B cell (primary cell): ENCODE data around the gene TMEM52. TPM values are rescaled to one million over a fixed set of nuclear protein-coding genes. Genes with fewer than 3 reads are reported as not detected.

Experiments used
- ATAC-seq: fragments of 200-7000 bp; cut with Tn5 transposase; one replicate; pipeline ENCODE4 v1.10.0; 2021; ENCODE audit warnings: low read depth, mild to moderate bottlenecking, moderate number of reproducible peaks, moderate library complexity
- CTCF ChIA-PET: fragments of 350-600 bp; sonication (Branson Sonifier 250); formaldehyde crosslinking; loops from one replicate; lab custom pipeline; 2021; ENCODE audit warnings: antibody characterized with exemption, inconsistent platforms; lab: Charles Lee
- POLR2A ChIA-PET: fragments of 350-600 bp; sonication (Branson Sonifier 250); formaldehyde crosslinking; loops from one replicate; lab custom pipeline; 2021; ENCODE audit warnings: antibody characterized with exemption; lab: Charles Lee
- DNase-seq: peaks from one replicate; pipeline ENCODE4 v3.0.0; 2013
- H2AFZ ChIP-seq: 2 replicates; pipeline ENCODE4 v1.6.1; 2012; ENCODE audit warnings: mild to moderate bottlenecking, low read depth, low read length; ENCODE audit not compliant: insufficient read depth, poor library complexity, severe bottlenecking
- H3K27ac ChIP-seq, 2 donors: 1 replicate in 1 of 2; 2 replicates in 1 of 2; pipeline ENCODE4 v1.5.1; 2012 to 2013; ENCODE audit warnings: low read length in 2 of 2, mild to moderate bottlenecking in 2 of 2, moderate library complexity in 1 of 2
- H3K27me3 ChIP-seq, 4 experiments: fragments of 200-600 bp in 1 of 4; sonication (generic) in 1 of 4; replicated peaks in 1 of 4; 1 replicate in 2 of 4; 2 replicates in 2 of 4; pipeline versions ENCODE4 v1.6.1 to v1.7.0; 2013 to 2016; ENCODE audit warnings: low read length in 3 of 4, mild to moderate bottlenecking in 2 of 4, mixed read lengths in 1 of 4, moderate library complexity in 1 of 4; ENCODE audit not compliant: insufficient read depth in 4 of 4, control insufficient read depth in 3 of 4; ENCODE audit errors: control extremely low read depth in 1 of 4
- H3K36me3 ChIP-seq, 2 experiments: replicated peaks in 1 of 2; 1 replicate in 1 of 2; 2 replicates in 1 of 2; pipeline versions ENCODE4 v1.6.1 to v1.7.1; 2013; ENCODE audit warnings: low read length in 1 of 2; ENCODE audit not compliant: insufficient read depth in 2 of 2, control insufficient read depth in 1 of 2; ENCODE audit errors: control extremely low read depth in 1 of 2, extremely low read depth in 1 of 2
- H3K4me1 ChIP-seq, 2 donors: fragments of 200-600 bp in 1 of 2; sonication (generic) in 1 of 2; 1 replicate in 1 of 2; 2 replicates in 1 of 2; pipeline versions ENCODE4 v1.5.1 to v1.6.1; 2013 to 2017; ENCODE audit warnings: low read length in 2 of 2; ENCODE audit not compliant: control insufficient read depth in 2 of 2, insufficient read depth in 2 of 2
- H3K4me2 ChIP-seq: replicated peaks from 2 replicates; pipeline ENCODE3; 2012; ENCODE audit warnings: mild to moderate bottlenecking, low read depth, low read length; ENCODE audit not compliant: poor library complexity, severe bottlenecking
- H3K4me3 ChIP-seq, 5 experiments: fragments of 200-600 bp in 1 of 5; sonication (generic) in 1 of 5; 1 replicate in 3 of 5; 2 replicates in 2 of 5; pipeline versions ENCODE4 v1.5.1 to v1.7.0; 2011 to 2016; ENCODE audit warnings: low read length in 4 of 5, mild to moderate bottlenecking in 4 of 5, low read depth in 2 of 5, control low read depth in 1 of 5, moderate library complexity in 1 of 5; ENCODE audit not compliant: insufficient read depth in 1 of 5; ENCODE audit errors: control extremely low read depth in 1 of 5, extremely low read depth in 1 of 5
- H3K79me2 ChIP-seq: fragments of 200-600 bp; sonication (generic); one replicate; pipeline ENCODE4 v1.6.0; 2016; ENCODE audit warnings: low read length; ENCODE audit not compliant: control insufficient read depth, insufficient read depth
- H3K9ac ChIP-seq: fragments of 200-600 bp; sonication (generic); 2 replicates; pipeline ENCODE4 v1.6.1; 2017; ENCODE audit warnings: mild to moderate bottlenecking, low read length, moderate library complexity
- H3K9me3 ChIP-seq, 3 donors: one replicate each; pipeline versions ENCODE4 v1.6.1 to v1.7.1; 2013; ENCODE audit warnings: low read length in 2 of 3; ENCODE audit not compliant: control insufficient read depth in 2 of 3, insufficient read depth in 1 of 3; ENCODE audit errors: control extremely low read depth in 1 of 3
- H4K20me1 ChIP-seq: 2 replicates; pipeline ENCODE4 v1.6.0; 2012; ENCODE audit warnings: mild to moderate bottlenecking, low read length; ENCODE audit not compliant: insufficient read depth, control insufficient read depth, poor library complexity, severe bottlenecking
- H3K27ac Mint-ChIP-seq: one replicate; pipeline ENCODE4 v1.8.0; 2021; ENCODE audit warnings: mixed read lengths
- H3K27me3 Mint-ChIP-seq: one replicate; pipeline ENCODE4 v1.8.0; 2021; ENCODE audit warnings: mixed read lengths
- H3K4me1 Mint-ChIP-seq: one replicate; pipeline ENCODE4 v1.8.0; 2021; ENCODE audit warnings: mixed read lengths
- H3K4me3 Mint-ChIP-seq: one replicate; pipeline ENCODE4 v1.8.0; 2021; ENCODE audit warnings: mixed read lengths
- H3K9me3 Mint-ChIP-seq: one replicate; pipeline ENCODE4 v1.8.0; 2022; ENCODE audit warnings: mixed read lengths; ENCODE audit not compliant: insufficient read depth
- EZH2 ChIP-seq: IDR thresholded peaks from 2 replicates; pipeline ENCODE4 v1.6.1; 2012; ENCODE audit warnings: borderline replicate concordance, low read depth, mild to moderate bottlenecking, moderate library complexity, low read length; ENCODE audit not compliant: insufficient read depth, poor library complexity, severe bottlenecking
- WGBS: methylation state at CpG from one replicate; pipeline ENCODE4 v1.1.5; 2013; ENCODE audit warnings: missing lambda C conversion rate; ENCODE audit not compliant: insufficient coverage; 5-methylcytosine and 5-hydroxymethylcytosine counted together
- intact Hi-C: fragments of 100-400 bp; cut with micrococcal nuclease; formaldehyde crosslinking; loops from one replicate; pipeline ENCODE4 v1.10.0; 2022
- polyA plus RNA-seq: library from polyadenylated mRNA; depleted of rRNA; stranded (reverse); fragments of >200 nt; gene quantifications from 2 replicates; pipeline ENCODE4 v1.2.3, GENCODE V29; 2012
- total RNA-seq, 2 donors: library from RNA; stranded (reverse); fragments of 120-200 nt in 1 of 2; gene quantifications; 1 replicate in 1 of 2; 2 replicates in 1 of 2; pipeline versions ENCODE4 v1.2.3 to v1.2.4, GENCODE V29; 2013 to 2022
- TF ChIP-seq, protein P1 (sequence below): fragments of 200-600 bp; IDR thresholded peaks from one replicate; pipeline ENCODE4 v1.8.0; 2022; ENCODE audit warnings: antibody characterized with exemption, mild to moderate bottlenecking

The TMEM52 gene
- total and polyA plus RNA-seq, 2 donors (not counting 1 experiment from before 2014, with no cell fraction given): 0.69 to 1.00 TPM

- intact Hi-C loops: no loop called here
- Histone ChIP-seq H3K27me3 (peaks cover 0 to 33% (median 1%) of the 10 kb centered on the region in 4 experiments), H3K79me2 (no peaks in the 10 kb centered on the region), H3K9ac (no peak overlapping the region), H4K20me1 (no peaks in the 10 kb centered on the region), H3K4me2 (no peak overlapping the region), H3K9me3 (peaks cover 0 to 7% (median 0%) of the 10 kb centered on the region in 3 donors), H2AFZ (no peak overlapping the region), H3K27ac (no peak overlapping the region), H3K4me3 (no peak overlapping the region), H3K36me3 (no peaks in the 10 kb centered on the region), H3K4me1 (no peaks in the 10 kb centered on the region)
- TF ChIP-seq, protein P1, sequence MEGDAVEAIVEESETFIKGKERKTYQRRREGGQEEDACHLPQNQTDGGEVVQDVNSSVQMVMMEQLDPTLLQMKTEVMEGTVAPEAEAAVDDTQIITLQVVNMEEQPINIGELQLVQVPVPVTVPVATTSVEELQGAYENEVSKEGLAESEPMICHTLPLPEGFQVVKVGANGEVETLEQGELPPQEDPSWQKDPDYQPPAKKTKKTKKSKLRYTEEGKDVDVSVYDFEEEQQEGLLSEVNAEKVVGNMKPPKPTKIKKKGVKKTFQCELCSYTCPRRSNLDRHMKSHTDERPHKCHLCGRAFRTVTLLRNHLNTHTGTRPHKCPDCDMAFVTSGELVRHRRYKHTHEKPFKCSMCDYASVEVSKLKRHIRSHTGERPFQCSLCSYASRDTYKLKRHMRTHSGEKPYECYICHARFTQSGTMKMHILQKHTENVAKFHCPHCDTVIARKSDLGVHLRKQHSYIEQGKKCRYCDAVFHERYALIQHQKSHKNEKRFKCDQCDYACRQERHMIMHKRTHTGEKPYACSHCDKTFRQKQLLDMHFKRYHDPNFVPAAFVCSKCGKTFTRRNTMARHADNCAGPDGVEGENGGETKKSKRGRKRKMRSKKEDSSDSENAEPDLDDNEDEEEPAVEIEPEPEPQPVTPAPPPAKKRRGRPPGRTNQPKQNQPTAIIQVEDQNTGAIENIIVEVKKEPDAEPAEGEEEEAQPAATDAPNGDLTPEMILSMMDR: no peak
- TF ChIP-seq EZH2: no peak
- H3K4me1 Mint-ChIP-seq: no peaks in the 10 kb centered on the region
- H3K9me3 Mint-ChIP-seq: no peaks in the 10 kb centered on the region
- H3K4me3 Mint-ChIP-seq: no peak overlapping the region
- no peak for ATAC-seq
- ChIA-PET CTCF (no interaction called here), POLR2A (no interaction called here)
- 90% methylated on average over 19 of the region's 22 CpGs for WGBS
- no peak for DNase-seq
- H3K27me3 Mint-ChIP-seq: peaks cover 28% of the 10 kb centered on the region
- no peak overlapping the region for H3K27ac Mint-ChIP-seq
Measured at GRCh38 chr1:1957533-1957961, 38.5 kb upstream of the TMEM52 start.

DNA sequence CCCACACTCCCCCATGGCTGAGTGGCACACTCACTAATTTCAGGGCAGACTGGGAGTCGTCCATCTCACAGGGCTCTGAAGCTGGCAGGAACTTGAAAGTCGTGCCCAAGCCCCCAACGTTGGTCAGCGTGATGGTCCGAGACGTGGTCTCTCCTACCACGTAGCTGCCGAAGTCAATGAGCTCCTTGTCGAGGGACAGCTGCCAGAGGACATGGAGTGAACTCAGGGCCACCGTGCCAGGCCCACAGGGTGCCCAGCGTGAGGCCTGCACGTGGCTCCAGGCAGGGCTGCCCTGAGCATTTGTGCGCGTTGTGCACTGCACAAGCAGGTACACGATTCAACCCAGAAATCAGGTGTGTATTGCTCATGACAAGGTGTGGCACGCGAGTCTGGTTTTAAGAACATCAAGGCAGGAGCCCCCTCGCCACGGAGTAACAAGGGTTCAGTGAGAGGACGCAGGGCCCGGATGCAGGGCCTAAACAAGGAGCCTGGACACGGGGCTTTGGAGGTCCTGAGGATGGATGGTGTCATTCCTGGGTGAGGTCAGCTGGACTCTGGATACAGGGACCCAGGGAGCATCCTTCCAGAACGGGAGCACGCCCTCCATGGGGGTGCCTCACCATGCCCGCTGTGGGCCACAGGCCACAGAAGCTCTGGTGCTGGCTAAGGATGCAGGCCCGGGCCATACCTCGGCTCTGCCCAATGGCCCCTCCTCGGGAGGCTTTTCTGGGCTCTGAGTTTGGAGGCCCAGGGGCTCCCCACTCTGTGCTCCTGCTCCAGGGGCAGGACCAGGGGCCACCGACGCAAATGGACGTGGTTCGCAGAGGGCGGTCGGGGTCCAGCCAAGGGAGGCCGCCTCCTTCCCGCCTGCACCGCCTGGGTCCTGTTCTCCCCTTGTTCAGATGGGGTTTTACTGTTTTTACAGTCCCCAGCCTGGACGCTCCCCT, 37.8 kb upstream of the TMEM52 start:
- Histone ChIP-seq H3K9me3 (peaks cover 0 to 9% (median 0%) of the 10 kb centered on the region in 3 donors), H3K4me2 (no peak overlapping the region), H3K27me3 (peaks cover 0 to 33% (median 1%) of the 10 kb centered on the region in 4 experiments), H3K9ac (no peak overlapping the region), H3K36me3 (no peaks in the 10 kb centered on the region), H3K27ac (no peak overlapping the region), H2AFZ (no peak overlapping the region), H4K20me1 (no peaks in the 10 kb centered on the region), H3K79me2 (no peaks in the 10 kb centered on the region), H3K4me3 (no peak overlapping the region), H3K4me1 (no peaks in the 10 kb centered on the region)
- no peaks in the 10 kb centered on the region for H3K9me3 Mint-ChIP-seq
- ATAC-seq (no peak), DNase-seq (no peak)
- H3K27ac Mint-ChIP-seq: no peak overlapping the region
- peaks cover 34% of the 10 kb centered on the region for H3K27me3 Mint-ChIP-seq
- no peak for TF ChIP-seq EZH2
- TF ChIP-seq, protein P1: no peak
- H3K4me1 Mint-ChIP-seq: no peaks in the 10 kb centered on the region
- intact Hi-C loops: no loop called here
- H3K4me3 Mint-ChIP-seq: no peak overlapping the region
- ChIA-PET POLR2A (no interaction called here), CTCF (no interaction called here)
- 90% methylated on average over 38 of the region's 38 CpGs for WGBS
